Measurements from ENCODE around the gene ADGRF5.
A peak's percentile ranks its signal among the peaks of the same experiment; 100 is the strongest.

The ADGRF5 gene

DNA sequence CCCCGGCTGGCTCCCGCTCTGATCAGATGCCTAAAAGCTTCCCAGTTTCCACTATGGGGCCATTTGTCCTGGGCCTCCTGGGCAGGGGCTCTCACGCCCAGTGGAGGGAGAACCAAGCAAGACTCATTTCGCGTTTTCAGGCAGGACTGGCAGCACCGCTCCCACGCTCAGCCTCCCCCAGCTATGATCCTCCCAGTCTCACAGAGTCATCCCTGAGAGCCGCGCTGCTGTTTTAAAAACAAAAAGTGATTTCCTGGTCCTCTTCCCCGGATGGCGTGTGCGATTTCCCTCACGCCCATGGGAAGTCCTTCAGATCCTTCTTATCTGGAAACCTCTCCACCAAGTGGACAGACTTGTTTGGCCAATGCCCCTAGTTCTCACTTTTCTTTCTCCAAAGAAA, at the start of gene ADGRF5:
Gene ADGRF5 (minus strand): TSS at position 208 of the 400 bp plus-strand sequence. CDS start 15,176 bp downstream, outside the sequence.
- no peak for DNase-seq

DNA sequence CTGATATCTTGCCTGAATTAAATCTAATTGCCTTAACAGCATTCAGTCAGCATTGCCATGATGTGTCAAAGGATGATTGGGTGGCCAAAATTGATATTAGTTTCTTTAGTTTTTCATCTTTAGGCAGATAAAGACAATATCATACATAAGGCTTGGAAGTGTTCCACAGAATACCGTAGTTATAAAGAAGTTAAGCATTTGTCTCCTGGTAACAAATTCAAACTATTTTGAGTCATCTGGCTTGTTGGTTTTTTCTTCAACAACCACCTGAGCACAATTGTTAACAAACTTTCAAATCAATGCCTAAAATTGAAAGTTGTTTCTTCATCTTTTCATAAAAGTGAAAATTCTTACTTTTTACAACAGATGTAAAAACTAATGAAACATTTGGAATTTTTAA, 47.5 kb upstream of the ADGRF5 start:
- DNase-seq: no peak

DNA sequence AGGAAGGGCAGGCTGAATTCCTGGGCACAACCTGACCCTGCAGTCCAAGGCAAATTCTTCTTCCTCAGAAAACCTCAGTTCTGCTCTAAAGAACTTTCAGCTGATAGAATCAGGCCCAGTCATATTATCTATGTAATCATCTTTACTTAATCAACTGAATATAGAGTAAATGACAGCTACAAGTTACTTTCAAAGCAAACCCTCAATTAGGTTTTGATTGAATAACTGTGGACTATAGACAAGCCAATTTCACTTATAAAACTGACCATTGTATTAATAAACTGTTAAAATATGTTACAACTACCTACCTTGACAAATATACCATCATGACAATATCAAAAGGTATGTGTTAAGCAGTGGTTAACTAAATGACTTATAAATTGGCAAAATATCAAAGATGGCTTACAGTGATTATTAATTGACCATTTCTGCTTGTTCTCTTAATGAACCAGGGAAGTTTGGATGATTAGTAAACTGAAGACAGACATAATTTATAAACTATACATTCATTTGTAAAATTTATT, 46.1 kb upstream of the ADGRF5 start:
- no peak for DNase-seq

- no peak for DNase-seq
These were observed 43.2 kb upstream of the ADGRF5 start for GRCh38 chr6:46964716-46965519.

DNA sequence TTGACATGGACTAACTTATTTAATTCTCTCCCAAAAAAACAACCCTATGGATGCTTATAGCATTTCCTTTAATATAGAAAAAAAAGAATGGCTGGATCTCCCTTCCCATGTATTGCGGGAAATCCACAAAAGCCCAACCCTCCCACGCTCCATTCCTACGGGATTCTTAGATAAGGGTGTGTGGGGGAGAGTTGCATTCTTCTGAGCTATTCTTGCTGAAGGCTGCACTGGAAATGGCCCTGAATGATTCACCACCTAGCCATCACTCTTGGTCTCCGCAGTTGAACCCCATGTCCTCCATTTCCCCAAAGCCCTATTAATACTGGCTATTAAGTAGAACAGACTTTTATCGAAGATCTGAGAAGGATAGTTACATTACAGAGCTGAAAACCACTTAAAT, 41.9 kb upstream of the ADGRF5 start:
- no peak for DNase-seq

- no peak for DNase-seq
These were observed 41.3 kb upstream of the ADGRF5 start for GRCh38 chr6:46963039-46963438.

GRCh38 chr6:46961711-46962110, 40.0 kb upstream of the ADGRF5 start:
- DNase-seq: no peak

- no peak for DNase-seq
These were observed 39.5 kb upstream of the ADGRF5 start for GRCh38 chr6:46961232-46961631.

- DNase-seq: no peak
These were observed 37.7 kb upstream of the ADGRF5 start for GRCh38 chr6:46959419-46959818.

DNA sequence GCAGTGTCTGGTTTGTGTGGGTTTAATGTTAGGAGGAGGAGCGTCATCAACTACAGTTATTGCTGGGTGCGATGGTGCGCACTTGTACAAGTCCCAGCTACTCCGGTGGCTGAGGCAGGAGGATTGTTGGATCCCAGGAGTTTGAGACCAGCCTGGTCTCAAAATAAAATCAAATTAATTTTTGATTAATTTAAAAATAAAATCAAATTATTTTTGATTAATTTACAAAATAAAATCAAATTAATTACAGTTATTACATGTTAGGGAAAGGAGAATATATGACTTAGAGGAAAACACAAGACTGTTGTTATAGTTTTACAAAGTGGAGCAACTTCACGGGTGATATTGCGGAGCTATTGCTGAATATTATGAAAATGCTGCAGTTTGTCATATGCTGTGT, 34.7 kb upstream of the ADGRF5 start:
- DNase-seq: no peak

DNA sequence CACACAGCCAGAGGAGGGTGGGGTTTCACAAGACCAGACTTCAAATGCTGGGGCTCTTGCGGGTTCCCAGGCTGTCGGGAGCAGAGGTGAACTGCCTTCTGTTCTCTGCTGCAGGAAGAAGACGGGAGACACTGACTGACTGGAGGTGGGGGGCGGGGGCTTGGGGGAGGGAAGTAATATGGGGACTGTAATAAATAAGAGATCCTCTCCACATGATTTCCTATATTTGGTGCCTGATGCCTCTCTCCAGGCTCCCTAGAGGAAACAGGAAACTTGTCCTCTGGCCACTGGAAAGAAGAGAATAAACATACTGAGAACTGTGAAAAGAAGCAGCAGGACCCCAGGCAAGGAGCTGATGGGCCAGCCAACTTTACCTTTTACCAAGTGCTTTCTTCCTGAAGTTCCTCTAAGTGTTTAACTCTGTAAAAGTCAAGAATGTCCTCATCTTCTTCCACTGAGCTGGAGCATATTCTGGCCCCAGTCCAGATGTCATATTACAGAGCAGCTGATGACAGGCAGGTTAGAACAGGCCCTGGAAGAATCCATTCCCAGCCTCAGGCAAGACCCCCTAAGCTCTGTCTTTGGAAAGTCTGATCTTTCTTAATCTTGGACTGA, 33.2 kb upstream of the ADGRF5 start:
- peak; percentile 70 for DNase-seq

- no peak for DNase-seq
These were observed 32.2 kb upstream of the ADGRF5 start for GRCh38 chr6:46953921-46954320.

DNA sequence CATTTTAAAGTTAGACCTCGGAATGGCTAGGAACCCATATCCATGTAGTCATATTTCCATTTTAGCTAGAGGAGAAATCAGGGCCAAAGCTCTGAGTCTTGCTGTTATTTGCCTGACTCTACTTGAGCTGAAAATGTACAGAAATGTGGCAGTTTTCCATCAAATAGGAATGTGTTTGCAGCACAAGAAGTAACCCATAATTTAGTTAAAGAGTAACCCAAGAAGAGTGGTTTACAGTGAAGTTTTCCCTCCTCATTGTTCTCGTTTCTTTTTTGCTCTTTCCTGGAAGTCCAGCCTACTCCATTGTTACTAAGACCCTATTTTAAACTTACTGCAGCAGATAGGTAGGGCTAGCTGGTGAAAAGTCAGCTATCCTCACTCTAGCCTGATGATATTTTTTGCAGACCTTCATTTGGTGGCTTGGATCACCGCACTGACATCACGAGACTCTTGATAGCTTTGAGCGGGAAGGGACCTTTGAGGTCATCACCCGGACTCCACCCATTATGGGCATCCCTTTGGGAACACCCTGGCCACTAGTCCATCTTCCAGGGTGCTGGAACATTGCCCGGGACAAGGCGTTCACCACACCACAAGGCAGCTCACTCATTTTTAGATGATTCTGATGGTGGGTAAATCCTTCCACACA, 28.0 kb upstream of the ADGRF5 start:
- DNase-seq: no peak

GRCh38 chr6:46948699-46949098, 27.0 kb upstream of the ADGRF5 start:
- no peak for DNase-seq

DNA sequence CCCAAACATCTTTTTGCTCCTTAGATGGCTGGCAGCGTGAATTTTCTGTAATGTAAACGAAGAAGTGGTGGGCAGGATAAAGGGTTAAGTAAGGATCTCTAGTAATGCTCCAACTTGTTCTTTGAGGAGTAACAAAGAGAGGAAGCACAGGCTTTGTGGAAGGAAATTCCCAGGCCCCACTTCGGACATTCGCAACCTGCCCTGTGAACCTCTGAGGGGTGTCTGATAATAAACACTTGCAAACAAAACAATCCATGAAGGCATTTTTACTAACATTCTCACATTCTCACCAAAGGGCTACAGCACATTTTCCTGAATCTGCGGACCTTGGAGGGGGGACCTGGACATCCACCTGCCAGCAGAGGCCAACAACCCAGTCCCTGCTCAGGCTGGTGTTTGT, 25.8 kb upstream of the ADGRF5 start:
- DNase-seq: no peak

DNA sequence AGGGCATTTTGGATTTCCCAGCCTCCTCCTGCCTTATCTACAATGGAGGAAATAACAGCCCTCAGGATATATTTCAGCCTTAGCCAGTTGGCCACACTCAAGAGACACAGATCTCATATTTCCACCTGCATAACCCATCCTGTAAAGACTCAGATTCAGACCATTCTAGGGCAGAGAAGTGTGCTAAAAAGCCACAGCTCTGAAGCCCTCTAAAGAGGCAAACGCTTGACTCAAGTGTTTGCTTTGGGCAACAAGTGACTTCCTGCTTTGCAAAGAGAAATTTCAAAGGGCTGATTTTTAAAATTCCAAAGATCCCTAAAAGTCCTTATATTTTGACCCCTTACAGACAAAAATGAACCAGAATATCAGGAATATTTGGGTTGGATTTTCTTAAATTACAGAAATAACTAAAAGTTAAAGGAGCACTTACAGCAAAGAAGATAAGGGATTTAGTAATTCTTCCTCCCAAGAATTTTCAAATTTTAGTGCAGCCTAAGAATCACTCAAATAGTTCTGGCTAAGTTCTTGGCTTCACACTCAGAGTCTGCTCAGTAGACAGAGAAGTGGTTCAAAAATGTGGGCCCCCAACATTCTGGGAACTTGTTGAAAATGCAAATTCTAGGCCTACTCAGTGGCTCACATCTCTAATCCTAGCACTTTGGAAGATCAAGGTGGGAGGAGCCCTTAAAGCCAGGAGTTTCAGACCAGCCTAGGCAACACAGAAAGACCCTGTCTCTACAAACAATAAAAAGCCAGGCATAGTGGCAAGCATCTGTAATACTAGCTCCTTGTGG, 18.9 kb upstream of the ADGRF5 start:
- DNase-seq: no peak

GRCh38 chr6:46937642-46938041, 15.9 kb upstream of the ADGRF5 start:
- DNase-seq: no peak

GRCh38 chr6:46935687-46936086, 13.9 kb upstream of the ADGRF5 start:
- no peak for DNase-seq

- no peak for DNase-seq
These were observed 12.0 kb upstream of the ADGRF5 start for GRCh38 chr6:46933751-46934150.

GRCh38 chr6:46932526-46933319, 11.0 kb upstream of the ADGRF5 start:
- DNase-seq: no peak

DNA sequence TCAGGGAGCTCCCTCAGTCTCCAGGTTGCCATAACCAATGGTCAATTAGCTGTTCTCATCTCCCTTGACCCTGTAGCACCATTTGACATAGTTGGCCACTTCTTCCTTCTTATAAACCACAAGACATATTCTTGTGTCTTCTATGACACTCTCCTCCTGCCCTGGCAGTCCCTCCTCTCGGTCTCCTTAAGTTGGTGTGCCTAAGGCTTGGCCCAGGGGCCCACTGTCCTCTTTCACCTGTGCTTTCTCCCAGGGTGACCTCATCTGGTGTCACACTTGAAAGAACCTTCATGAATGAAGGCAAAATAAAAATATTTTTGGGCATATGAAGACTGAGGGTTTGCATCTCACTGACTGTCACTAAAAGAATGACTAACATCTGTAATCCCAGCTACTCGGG, 9.7 kb upstream of the ADGRF5 start:
- no peak for DNase-seq

- DNase-seq: no peak
These were observed 8.6 kb upstream of the ADGRF5 start for GRCh38 chr6:46930331-46930730.

Measured in COR-L47 (cell line).